DMS 273 treated with DMSO at 0.1 percent for 48 hours (cell line): Measurements from ENCODE around the gene FAM107A.
A peak's percentile ranks its signal among the peaks of the same experiment; 100 is the strongest.

ENCODE experiments used
- DNase-seq: peaks from one replicate; lab custom pipeline; 2025; lab: John Stamatoyannopoulos, UW

Gene FAM107A

DNA sequence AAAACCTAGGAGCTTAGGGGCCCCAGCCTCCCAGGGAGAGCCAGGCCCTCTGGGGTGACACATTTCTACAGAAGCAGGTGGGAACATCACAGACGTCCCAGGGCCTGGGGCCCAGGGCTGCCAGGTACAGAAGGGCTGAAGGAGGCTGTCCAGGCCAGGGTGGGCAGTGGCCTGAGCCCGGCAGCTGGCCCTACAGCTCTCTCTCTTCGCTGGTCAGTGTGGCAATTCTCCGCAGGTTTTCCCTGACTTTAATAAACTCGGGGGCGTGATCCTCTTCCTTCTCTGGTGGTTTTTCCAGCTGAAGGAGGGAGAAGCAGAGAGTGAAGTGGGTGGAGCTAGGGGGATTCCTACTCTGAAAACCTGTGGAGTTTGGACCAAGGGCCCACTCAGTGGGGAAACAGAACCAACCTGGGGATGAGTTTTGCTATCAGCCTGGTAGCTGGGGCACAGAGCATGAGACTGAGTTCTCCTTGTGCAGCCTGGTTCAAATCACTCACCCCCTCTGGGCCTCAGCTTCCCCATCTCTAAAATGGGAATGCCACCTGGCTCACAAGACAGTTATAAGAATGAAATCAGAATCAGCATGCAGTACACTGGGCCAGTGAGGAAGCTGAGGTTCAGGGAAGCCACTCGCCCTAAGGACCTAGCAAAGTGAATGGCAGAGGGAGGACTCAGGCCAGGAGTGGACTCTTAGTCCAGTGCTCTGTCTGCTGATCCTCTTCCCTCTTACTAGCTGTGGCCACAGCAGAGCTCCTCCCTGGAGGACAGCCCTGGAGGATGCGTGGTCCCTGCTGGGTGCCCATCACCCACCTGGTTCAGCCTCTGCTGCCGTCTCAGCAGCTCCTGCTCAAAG is 10.6 kb downstream of the FAM107A start:
- no peak for DNase-seq

GRCh38 chr3:58565621-58566397 is 11.4 kb downstream of the FAM107A start:
- no peak for DNase-seq

DNA sequence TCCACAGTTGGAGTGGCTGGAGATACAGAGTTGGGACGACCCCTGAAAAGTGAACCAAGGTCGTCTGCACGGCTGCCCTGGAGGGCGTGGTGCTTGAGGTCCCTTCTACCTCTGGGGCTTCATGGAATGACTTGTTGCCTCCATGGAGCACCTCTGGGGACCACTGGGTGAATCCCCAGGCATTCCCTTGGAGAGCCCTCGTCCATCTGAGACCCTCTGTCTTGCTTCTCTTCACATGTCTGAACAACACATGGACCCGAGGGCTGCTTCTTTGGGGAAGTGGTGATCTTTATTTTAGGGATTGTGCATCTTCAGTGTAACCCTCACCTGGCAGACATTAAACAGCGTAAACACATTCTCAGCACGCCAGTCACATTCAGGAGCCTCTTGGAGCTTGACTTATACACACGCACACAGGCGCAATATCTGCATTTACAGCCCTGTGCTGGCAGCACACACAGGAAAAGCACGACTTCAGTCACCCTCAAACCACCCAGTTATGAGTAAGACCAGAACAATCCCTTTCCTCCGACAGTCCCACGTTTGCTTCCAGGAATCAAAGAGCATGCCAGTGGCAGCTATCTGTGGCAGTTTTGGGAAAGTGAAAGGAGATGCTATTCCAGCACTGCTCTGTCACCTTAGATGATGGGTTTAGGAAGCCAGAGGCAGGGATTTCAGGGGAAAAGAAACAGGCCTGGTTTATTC is 12.6 kb downstream of the FAM107A start:
- DNase-seq: no peak

GRCh38 chr3:58564054-58564453 is 13.1 kb downstream of the FAM107A start:
- DNase-seq: no peak

DNA sequence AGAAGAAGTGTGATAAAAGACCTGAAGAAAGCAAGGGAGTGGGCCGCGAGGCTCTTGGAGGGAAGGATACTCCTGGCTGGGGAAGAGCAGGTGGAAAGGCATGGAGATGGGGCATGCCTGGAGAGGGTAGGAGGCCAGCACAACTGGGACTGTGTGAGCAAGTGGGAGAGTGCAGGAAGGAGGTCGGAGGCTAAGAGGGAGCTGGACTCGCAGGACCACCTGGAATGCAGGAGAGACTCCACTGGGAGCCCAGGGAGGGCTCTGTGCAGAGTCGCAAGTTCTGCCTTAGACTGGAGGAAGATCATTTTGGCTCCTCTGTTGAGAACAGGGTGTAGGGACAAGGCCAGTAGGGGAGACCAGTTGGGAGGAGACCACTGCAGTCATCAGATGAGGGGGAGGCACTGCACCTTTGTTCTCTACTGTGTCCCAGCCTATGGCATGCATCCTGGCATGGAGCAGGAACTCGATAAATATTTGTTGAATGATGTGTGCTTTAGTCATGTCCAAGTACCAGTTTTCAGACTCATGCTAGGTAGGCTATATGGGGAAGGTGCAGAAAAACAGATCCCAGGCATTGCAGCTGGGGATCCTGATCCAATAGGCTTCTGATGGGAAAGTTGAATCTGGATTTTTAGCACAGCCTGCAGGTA is 13.7 kb downstream of the FAM107A start:
- no peak for DNase-seq

GRCh38 chr3:58562498-58562897 is 14.7 kb downstream of the FAM107A start:
- no peak for DNase-seq

DNA sequence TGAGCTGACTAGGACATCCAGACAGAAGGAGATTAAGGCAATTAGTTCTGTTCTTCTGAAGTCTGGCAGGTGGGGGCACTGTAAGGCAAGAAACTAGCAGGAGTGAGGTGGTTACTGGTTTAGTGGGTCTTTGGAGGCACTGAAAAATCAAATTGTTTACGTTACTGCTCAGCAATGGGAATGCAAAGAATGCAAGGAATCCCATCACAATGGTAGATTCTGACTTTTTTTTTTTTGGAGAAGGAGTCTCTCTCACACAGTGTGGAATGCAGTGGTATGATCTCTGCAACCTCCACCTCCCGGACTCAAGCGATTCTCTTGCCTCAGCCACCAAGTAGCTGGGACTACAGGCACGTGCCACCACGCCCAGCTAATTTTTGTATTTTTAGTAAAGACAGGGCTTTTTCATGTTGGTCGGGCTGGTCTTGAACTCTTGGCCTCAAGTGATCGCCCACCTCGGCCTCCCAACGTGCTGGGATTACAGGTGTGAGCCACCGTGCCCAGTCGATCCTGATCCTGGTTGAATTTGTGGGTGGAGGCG is 16.4 kb downstream of the FAM107A start:
- no peak for DNase-seq

- no peak for DNase-seq
These were observed 17.6 kb downstream of the FAM107A start for GRCh38 chr3:58559586-58559985.

DNA sequence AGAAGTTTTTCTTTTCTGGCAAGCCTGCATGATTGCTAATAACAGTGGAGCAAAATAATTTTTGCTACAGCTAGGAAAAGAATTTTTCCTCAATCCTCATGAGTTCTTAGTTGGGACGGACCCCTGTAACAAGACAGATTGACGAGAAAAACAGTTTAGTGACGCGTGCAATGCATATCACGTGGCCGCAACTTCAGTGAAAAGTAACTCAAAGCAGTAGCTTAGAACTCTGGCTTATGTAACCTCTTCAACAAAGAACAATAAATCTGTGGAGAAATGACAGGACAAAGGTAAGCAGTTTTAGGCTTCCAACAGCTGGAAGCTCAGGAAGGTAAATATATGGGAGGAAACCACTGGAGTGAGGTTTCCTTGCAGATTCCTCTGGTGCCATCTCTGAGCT is 19.7 kb downstream of the FAM107A start:
- DNase-seq: no peak

DNA sequence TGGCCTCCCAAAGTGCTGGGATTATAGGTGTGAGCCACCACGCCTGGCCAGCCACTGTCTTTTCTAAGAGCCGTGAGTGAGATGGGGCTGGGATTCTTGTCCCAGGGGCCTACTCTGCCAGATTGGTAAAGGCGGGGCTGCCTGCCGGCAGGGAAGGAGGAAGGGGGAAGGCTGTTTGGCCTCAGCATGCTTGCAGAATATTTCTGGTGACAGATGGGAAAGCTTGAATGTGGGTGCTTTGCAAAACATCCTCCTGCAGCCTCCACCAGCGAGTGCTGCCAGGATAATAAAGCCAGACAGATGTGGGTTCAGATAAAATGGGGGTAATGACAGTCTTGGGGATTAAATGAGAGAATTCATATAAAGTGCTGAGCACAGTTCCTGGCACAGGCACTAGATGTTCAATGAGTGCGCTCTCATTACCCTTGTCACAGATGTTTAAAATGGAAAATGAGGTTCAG is 20.4 kb downstream of the FAM107A start:
- peak; percentile 98 for DNase-seq

DNA sequence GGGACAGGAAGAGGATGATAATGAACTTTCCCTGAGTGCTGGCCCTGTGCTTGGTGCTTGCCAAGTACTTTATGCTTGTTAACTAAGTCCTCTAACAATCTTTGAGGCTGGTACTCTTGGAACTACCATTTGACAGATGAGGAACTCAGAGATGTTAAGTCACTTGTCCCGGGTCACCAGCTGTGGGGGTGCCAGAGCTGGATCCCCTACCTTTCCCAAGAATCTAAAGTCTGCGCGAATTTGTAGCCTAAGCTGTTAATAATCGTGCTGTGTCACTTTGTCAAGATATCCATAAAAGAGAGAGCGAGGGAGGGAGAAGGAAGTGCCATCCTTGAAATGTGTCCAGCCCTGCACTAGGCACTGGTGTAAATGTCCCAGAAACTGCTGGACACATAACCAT is 21.2 kb downstream of the FAM107A start:
- no peak for DNase-seq

DNA sequence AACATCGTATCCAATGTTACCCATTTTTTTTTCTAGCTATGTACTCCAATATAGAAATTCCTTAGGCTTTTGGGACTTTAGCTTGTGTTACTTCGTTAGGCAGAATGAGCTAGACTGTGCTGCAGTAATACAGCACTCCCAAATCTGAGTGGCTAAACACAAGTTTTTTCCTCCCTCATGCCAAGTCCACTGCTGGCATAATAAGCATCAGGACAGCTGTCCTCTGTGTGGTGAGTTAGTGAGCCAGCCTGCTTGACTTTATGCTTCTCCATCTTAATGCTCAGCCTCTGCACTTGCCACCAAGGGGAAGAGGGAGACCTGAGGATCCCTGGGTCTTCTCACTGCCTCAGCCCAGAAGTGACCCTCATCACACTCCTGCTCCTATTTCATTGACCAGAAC is 22.0 kb downstream of the FAM107A start:
- no peak for DNase-seq

GRCh38 chr3:58553003-58553402 is 24.2 kb downstream of the FAM107A start:
- DNase-seq: no peak

GRCh38 chr3:58551636-58552180 is 25.5 kb downstream of the FAM107A start:
- no peak for DNase-seq

DNA sequence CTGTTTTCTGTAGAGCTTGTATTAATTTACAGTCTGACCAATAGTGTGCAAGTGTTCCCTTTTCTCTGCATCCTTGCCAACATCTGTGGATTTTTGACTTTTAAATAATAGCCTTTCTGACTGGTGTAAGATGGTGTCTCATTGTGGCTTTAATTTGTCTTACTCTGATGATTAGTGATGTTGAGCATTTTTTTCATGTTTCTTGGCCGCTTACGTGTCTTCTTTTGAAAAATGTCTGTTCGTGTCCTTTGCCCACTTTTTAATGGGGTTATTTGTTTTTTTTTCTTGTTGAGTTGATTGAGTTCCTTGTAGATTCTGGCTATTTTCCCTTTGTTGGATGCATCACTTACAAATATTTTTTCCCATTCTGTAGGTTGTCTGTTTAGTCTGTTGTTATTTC is 32.6 kb downstream of the FAM107A start:
- DNase-seq: no peak

GRCh38 chr3:58540176-58540858 is 36.9 kb downstream of the FAM107A start:
- no peak for DNase-seq

DNA sequence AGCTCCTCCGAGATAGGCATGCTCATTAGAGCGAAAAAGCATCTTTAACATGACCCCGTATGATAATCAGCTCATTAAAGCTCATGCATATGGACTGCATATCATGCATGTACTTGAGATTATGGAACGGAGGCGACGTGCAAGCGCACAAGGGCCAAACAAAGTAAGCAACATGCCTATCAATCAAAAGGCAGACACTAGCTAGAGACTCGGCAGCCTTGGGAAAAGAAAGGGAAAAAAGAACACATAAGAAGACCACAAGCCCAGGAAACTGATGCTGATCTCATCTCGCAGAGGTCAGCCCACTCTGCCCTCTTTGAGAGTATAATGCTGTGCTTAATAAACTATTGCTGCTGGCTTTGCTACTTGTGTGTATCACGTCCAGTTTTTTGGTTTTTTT is 37.6 kb downstream of the FAM107A start:
- no peak for DNase-seq

DNA sequence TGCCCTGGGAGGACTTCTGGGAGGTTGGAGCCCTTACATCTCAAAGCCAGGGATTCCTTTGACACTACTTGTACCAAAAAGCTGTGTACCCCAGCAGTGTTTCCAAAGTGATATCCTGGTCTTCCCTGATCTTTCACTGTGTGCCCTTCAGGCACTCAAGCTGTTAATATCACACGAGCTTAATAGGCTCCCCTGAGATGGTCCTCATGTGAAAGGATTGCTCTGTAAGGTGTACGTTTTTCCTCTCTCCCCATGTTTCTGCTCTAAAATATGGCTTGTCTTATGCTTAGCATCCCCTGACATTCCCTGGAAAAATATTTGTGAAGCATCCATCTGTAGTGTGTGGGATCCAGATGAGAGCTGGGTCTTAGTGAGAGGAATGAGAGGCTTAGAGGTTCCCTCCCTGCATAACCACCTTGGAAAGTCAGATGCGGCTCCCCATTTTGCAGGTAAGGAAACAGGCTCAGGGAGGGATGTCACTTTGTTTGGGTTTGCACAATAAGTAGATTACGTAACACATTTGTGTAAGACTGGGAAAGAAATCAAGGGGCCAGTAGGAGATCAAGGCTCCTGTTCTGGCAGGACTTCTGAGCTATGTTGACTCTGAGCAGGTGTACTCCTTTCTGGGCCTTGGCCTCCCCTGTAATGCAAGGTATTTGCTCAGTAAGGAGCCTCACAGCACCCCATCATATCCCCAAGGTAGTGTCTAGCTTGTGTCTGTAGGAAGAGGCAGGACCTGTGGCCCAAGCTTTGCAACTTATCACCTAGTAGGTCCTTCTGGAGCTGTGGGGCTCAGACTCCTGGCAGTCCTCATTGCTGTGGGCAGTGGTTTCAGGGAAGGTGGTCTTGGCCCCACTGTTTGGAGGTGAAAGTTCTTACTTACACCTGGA is 39.5 kb downstream of the FAM107A start:
- no peak for DNase-seq

DNA sequence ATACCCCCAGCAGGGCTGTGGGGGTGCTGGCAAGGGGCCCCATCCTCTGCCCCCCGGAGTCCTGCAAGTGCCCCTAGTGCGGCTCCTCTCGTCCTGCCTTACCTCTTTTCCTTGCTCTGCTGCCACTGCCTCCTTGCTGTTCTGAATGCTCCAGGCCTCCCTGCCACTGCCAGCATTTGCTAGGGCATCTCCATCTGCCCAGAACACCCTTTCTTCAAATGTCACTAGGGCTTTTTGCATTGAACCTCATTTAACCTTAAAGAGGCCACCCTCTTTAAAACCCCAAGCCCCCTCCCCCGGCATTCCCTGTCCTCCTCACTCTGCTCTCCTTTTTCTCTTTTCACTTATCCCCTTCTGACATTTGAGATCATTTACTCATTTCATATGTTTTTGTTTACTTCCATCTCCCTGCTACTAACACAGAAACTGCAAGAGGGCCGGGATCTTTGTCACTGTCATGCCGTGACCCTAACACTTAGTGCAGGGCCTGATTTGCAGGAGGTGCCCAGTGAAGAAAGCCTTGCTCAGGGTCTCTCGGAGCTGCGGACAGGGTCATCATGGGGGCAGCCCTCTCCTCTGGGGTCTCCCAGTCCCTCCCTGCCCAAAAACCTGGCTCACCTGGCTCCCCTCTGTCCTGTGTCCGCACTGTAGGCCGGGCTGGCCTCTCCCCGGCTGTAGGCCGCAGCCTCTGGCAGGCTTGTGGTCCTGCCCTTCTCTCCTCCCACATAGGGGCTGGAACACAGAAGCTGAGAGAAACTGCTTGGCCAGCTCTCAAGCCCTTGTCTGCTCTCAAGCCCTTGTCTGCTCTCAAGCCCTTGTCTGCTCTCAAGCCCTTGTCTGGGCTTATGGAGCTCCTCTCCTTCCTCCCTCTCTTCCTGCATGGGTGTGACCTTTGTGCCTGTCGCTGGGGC is 40.4 kb downstream of the FAM107A start, which contains the start of gene ACOX2:
ACOX2 (minus strand) TSS at position 690 of the 911 bp plus-strand sequence. CDS start 2,084 bp downstream, outside the sequence.
- no peak for DNase-seq
